ENCODE measurements around the gene CREB5. TPM values are rescaled to one million over a fixed set of nuclear protein-coding genes. Genes with fewer than 3 reads are reported as not detected.

The CREB5 gene
- total RNA-seq, 1 experiment from 2014 or later = 19.2 TPM

DNA sequence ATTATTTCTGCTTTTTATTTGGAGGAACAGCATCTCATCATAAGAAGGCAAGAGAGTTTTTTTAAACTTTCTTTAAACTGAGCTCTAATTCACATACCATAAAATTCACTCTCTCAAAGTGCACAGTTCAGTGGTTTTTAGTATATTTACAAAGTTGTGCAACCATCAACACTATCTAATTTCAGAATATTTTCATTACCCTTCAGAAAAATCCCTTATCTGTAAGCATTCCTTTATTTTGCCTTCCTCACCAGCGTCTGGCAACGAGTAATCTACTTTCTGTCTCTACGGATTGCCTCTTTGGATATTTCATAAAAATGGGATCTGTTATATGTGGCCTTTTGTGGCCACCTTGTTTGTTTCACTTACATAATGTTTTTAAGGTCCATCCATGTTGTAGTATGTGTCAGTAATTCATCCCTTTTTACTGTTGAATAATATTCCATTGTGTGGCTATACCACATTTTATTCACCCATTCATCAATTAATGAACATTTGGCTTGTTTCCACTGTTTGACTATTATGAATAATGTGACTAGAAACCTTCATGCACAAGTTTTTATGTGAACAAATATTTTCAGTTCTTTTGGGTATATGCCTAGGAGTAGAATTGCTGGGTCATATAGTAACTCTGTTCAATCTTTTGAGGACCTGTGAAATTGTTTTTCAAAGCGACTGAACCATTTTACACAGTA lies 364.3 kb downstream of the CREB5 start:
- no peak overlapping the region for H3K27ac Mint-ChIP-seq (ENCODE audit: unreplicated experiment)
- no TSS peak for BruUV-seq (replicated peaks)
- no peaks in the 10 kb centered on the region for H3K27me3 Mint-ChIP-seq (ENCODE audit: unreplicated experiment)
- TF ChIP-seq, protein P1, sequence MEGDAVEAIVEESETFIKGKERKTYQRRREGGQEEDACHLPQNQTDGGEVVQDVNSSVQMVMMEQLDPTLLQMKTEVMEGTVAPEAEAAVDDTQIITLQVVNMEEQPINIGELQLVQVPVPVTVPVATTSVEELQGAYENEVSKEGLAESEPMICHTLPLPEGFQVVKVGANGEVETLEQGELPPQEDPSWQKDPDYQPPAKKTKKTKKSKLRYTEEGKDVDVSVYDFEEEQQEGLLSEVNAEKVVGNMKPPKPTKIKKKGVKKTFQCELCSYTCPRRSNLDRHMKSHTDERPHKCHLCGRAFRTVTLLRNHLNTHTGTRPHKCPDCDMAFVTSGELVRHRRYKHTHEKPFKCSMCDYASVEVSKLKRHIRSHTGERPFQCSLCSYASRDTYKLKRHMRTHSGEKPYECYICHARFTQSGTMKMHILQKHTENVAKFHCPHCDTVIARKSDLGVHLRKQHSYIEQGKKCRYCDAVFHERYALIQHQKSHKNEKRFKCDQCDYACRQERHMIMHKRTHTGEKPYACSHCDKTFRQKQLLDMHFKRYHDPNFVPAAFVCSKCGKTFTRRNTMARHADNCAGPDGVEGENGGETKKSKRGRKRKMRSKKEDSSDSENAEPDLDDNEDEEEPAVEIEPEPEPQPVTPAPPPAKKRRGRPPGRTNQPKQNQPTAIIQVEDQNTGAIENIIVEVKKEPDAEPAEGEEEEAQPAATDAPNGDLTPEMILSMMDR (IDR thresholded peaks at IDR 0.05; ENCODE audit: unreplicated experiment) = no peak
- CTCF ChIA-PET = no interaction called here
- H3K4me3 Mint-ChIP-seq (ENCODE audit: low read depth, unreplicated experiment) = no peak overlapping the region
- H3K9me3 Mint-ChIP-seq (ENCODE audit: low read depth, unreplicated experiment) = no peaks in the 10 kb centered on the region
- H3K36me3 Mint-ChIP-seq (ENCODE audit: insufficient read depth, unreplicated experiment) = no peaks in the 10 kb centered on the region
- no peak for DNase-seq
- H3K4me1 Mint-ChIP-seq (ENCODE audit: low read depth, unreplicated experiment) = peaks cover 22% of the 10 kb centered on the region
- intact Hi-C loops (cut with micrococcal nuclease; ENCODE audit: unreplicated experiment) = no loop called here

DNA sequence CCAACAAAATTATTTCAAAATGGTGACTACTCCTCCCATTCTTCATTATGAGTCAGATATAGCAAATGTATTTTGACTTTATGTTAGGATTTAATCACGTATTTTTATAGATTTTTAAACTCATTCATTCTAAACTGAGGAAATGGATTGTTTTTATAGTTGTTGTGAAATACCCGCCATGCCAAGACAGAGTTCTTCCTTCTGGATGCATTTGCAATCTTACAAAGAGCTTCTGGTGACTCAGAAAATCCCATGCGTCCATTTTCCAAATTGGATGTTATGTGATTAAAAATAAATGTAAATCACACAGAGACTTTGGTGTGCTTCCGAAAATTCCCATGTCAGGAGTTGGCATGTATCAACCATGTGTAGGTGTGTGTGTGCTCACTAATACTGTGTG lies 366.5 kb downstream of the CREB5 start:
- Mint-ChIP-seq H3K27me3 (ENCODE audit: unreplicated experiment) (no peaks in the 10 kb centered on the region), H3K4me3 (ENCODE audit: low read depth, unreplicated experiment) (no peak overlapping the region), H3K27ac (ENCODE audit: unreplicated experiment) (no peak overlapping the region), H3K9me3 (ENCODE audit: low read depth, unreplicated experiment) (no peaks in the 10 kb centered on the region), H3K4me1 (ENCODE audit: low read depth, unreplicated experiment) (peaks cover 10% of the 10 kb centered on the region), H3K36me3 (ENCODE audit: insufficient read depth, unreplicated experiment) (no peaks in the 10 kb centered on the region)
- CTCF ChIA-PET = no interaction called here
- no TSS peak for BruUV-seq (replicated peaks)
- intact Hi-C loops (cut with micrococcal nuclease; ENCODE audit: unreplicated experiment) = no loop called here
- no peak for DNase-seq
- TF ChIP-seq, protein P1 (IDR thresholded peaks at IDR 0.05; ENCODE audit: unreplicated experiment) = no peak

DNA sequence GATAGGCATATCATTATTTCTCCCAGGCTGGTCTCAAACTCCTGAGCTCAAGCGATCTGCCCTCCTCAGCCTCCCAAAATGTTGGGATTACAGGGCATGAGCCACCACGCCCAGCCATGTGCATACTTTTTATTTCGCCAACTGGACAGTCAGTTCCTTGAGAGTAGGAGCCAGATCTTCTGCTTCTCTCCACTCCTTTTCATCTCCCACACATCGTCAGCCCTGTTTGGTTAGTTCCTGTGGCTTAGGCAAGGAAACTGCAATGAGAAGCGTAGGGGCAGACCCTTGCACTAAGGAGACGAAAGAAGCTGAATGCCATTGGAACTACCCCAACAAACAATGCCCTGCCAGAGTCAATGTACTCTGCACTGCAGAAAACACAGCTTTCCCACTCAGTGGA lies 367.6 kb downstream of the CREB5 start:
- no peak for DNase-seq
- Mint-ChIP-seq H3K4me1 (ENCODE audit: low read depth, unreplicated experiment) (no peaks in the 10 kb centered on the region), H3K36me3 (ENCODE audit: insufficient read depth, unreplicated experiment) (no peaks in the 10 kb centered on the region), H3K4me3 (ENCODE audit: low read depth, unreplicated experiment) (no peak overlapping the region), H3K9me3 (ENCODE audit: low read depth, unreplicated experiment) (no peaks in the 10 kb centered on the region), H3K27ac (ENCODE audit: unreplicated experiment) (no peak overlapping the region), H3K27me3 (ENCODE audit: unreplicated experiment) (no peaks in the 10 kb centered on the region)
- TF ChIP-seq, protein P1 (IDR thresholded peaks at IDR 0.05; ENCODE audit: unreplicated experiment) = no peak
- BruUV-seq (replicated peaks) = no TSS peak
- CTCF ChIA-PET = interaction anchor here (0.6 to 0.7 kb wide), 2 partner anchors 208 to 670 kb away, joined by 3 to 4 read pairs; no protein-coding TSS in a partner anchor
- intact Hi-C loops (cut with micrococcal nuclease; ENCODE audit: unreplicated experiment) = no loop called here

DNA sequence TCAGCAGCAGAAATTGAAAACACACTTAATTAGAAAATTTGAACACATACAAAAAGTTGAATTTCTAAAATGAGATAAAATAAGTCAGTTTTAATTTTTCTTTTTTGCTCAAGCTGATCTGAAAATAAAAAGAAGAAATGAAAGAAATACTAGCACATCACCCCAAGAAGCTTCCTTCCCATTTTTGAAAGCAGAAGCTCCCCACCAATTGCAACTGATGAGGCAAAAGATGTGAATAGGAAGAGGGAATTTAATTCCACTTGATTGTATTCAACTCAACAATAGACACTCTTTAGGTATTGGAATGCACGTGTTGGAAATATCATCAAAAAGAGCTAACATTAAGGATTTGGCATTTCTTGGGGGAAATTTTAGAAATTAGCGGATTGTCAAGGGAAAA lies 370.0 kb downstream of the CREB5 start:
- Mint-ChIP-seq H3K27ac (ENCODE audit: unreplicated experiment) (no peak overlapping the region), H3K36me3 (ENCODE audit: insufficient read depth, unreplicated experiment) (no peaks in the 10 kb centered on the region), H3K4me3 (ENCODE audit: low read depth, unreplicated experiment) (no peak overlapping the region), H3K4me1 (ENCODE audit: low read depth, unreplicated experiment) (no peaks in the 10 kb centered on the region), H3K9me3 (ENCODE audit: low read depth, unreplicated experiment) (no peaks in the 10 kb centered on the region), H3K27me3 (ENCODE audit: unreplicated experiment) (no peaks in the 10 kb centered on the region)
- no TSS peak for BruUV-seq (replicated peaks)
- no peak for DNase-seq
- TF ChIP-seq, protein P1 (IDR thresholded peaks at IDR 0.05; ENCODE audit: unreplicated experiment) = no peak
- intact Hi-C loops (cut with micrococcal nuclease; ENCODE audit: unreplicated experiment) = no loop called here
- CTCF ChIA-PET = interaction anchor here (0.6 kb wide), 1 partner anchor 26 kb away, joined by 3 read pairs; no protein-coding TSS in a partner anchor

Measured in Calu3 (cell line).